Transverse colon (tissue), 4 donors: ENCODE measurements around the gene OTOS.

ENCODE experiments used
- CTCF ChIP-seq, 5 experiments: fragments of 200-600 bp in 3 of 5; fragments of 450-650 bp in 2 of 5; sonication (generic) in 3 of 5; IDR thresholded peaks; 1 replicate in 2 of 5; 2 replicates in 3 of 5; pipeline ENCODE4 v1.5.1; 2016 to 2017; ENCODE audit warnings: antibody characterized with exemption in 5 of 5, inconsistent platforms in 3 of 5, mild to moderate bottlenecking in 2 of 5, moderate library complexity in 1 of 5
- EP300 ChIP-seq: sonication (generic); formaldehyde crosslinking; IDR thresholded peaks from one replicate; pipeline ENCODE4 v1.6.1; 2017; ENCODE audit warnings: antibody characterized with exemption, low read depth
- POLR2A ChIP-seq: fragments of 450-650 bp; IDR thresholded peaks from one replicate; pipeline ENCODE4 v1.6.1; 2016; ENCODE audit warnings: antibody characterized with exemption, mild to moderate bottlenecking, moderate library complexity
- POLR2AphosphoS5 ChIP-seq, 3 donors: sonication (generic); formaldehyde crosslinking; IDR thresholded peaks; one replicate each; pipeline ENCODE4 v1.6.1; 2016; ENCODE audit warnings: antibody characterized with exemption in 3 of 3

- TF ChIP-seq CTCF (IDR thresholded peaks at IDR 0.05): no peak
- TF ChIP-seq POLR2A: no peak
- TF ChIP-seq EP300: no peak
- TF ChIP-seq POLR2AphosphoS5 (IDR thresholded peaks at IDR 0.05): no peak
Measured at GRCh38 chr2:240127911-240128607, 12.4 kb downstream of the OTOS start.
